Upper lobe of right lung (tissue), 1 donor: ENCODE data around the gene CADM1. TPM values are rescaled to one million over a fixed set of nuclear protein-coding genes. Genes with fewer than 3 reads are reported as not detected.

Source experiments
- ATAC-seq: fragments of 200-7000 bp; cut with Tn5 transposase; one replicate; pipeline ENCODE4 v1.9.1; 2020; ENCODE audit warnings: mild to moderate bottlenecking, moderate library complexity
- DNase-seq: peaks from one replicate; pipeline ENCODE4 v3.0.0-alpha.2; 2020
- H3K27ac ChIP-seq: fragments of 200-600 bp; one replicate; pipeline ENCODE4 v1.8.0; 2022
- H3K27me3 ChIP-seq: fragments of 200-600 bp; one replicate; pipeline ENCODE4 v1.8.0; 2022; ENCODE audit warnings: mild to moderate bottlenecking
- H3K36me3 ChIP-seq: fragments of 200-600 bp; one replicate; pipeline ENCODE4 v1.8.0; 2022
- H3K4me1 ChIP-seq: fragments of 200-600 bp; one replicate; pipeline ENCODE4 v1.8.0; 2022
- H3K4me3 ChIP-seq: fragments of 200-600 bp; one replicate; pipeline ENCODE4 v1.8.0; 2022; ENCODE audit warnings: mild to moderate bottlenecking
- H3K9me3 ChIP-seq: fragments of 200-600 bp; one replicate; pipeline ENCODE4 v1.8.0; 2022
- intact Hi-C: fragments of 100-400 bp; cut with DNase I; formaldehyde crosslinking; loops from one replicate; pipeline ENCODE4 v1.11.0; 2022
- total RNA-seq: library from RNA; stranded (reverse); fragmentation: NEBNext Ultra II Directional; extraction: Animal tissue kit (Norgen Biotek cat#: 25700); gene quantifications from one replicate; pipeline ENCODE4 v1.2.1, GENCODE V29; 2021
- TF ChIP-seq, protein P1 (sequence below): fragments of 200-600 bp; IDR thresholded peaks from one replicate; pipeline ENCODE4 v1.8.0; 2022; ENCODE audit warnings: antibody characterized with exemption
- donor health status: DM: no; HTN: yes; CAD: no; lungs with severe emphysema.

The CADM1 gene
- total RNA-seq, 1 donor from 2014 or later: 222 TPM

DNA sequence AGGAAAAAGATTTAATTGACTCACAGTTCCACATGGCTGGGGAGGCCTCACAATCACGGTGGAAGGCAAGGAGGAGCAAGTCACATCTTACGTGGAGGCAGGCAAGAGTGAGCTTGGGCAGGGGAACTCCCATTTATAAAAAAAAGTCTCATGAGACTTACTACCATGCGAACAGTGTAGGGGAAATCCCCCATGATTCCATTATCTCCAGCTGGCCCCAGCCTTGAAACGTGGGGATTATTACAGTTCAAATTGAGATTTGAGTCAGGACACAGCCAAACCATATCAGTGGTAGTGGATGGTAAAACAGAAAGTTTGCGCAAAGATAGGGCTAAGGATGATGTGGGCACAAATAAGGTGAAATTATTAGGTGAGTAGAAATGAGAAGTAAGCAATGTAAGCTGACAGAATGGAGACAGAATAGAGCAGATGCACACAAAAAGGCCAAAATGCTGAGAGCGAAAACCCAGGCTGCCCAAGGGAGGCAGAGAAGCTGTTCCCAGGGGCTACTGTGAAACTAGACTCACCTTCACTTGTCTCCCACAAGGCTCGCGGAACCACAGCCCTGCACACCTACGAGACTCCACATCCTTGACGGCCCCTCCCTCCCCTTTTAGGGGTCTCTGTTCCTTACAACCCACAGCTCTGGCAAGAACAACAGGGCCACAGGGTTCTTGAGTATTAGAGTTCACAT, 377.6 kb downstream of the CADM1 start:
- intact Hi-C loops: no loop called here
- no peaks in the 10 kb centered on the region for H3K27me3 ChIP-seq
- H3K36me3 ChIP-seq: no peaks in the 10 kb centered on the region
- TF ChIP-seq, protein P1, sequence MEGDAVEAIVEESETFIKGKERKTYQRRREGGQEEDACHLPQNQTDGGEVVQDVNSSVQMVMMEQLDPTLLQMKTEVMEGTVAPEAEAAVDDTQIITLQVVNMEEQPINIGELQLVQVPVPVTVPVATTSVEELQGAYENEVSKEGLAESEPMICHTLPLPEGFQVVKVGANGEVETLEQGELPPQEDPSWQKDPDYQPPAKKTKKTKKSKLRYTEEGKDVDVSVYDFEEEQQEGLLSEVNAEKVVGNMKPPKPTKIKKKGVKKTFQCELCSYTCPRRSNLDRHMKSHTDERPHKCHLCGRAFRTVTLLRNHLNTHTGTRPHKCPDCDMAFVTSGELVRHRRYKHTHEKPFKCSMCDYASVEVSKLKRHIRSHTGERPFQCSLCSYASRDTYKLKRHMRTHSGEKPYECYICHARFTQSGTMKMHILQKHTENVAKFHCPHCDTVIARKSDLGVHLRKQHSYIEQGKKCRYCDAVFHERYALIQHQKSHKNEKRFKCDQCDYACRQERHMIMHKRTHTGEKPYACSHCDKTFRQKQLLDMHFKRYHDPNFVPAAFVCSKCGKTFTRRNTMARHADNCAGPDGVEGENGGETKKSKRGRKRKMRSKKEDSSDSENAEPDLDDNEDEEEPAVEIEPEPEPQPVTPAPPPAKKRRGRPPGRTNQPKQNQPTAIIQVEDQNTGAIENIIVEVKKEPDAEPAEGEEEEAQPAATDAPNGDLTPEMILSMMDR: no peak
- H3K27ac ChIP-seq: no peak overlapping the region
- no peak overlapping the region for H3K4me3 ChIP-seq
- H3K9me3 ChIP-seq: no peaks in the 10 kb centered on the region
- H3K4me1 ChIP-seq: no peaks in the 10 kb centered on the region
- DNase-seq (no peak), ATAC-seq (no peak)

DNA sequence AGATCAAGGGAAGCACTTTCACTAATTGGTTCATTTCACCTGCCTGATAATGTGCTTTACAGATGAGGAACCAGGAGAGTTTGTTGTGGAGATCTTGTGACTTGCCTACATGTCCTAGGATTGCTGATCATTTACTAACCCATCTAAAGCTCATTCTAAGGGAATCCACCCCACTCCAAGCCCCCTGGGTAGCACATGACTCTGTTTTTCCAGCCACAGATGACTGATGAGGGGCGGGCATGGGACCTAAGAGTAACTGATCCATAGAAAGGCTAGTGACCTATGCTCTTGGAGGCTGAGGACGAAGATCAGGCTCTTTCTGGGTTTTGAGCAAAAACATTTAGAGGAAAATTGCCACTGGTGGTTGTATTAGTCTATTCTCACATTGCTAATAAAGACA, 378.1 kb downstream of the CADM1 start:
- no peak for DNase-seq
- Histone ChIP-seq H3K4me3 (no peak overlapping the region), H3K9me3 (no peaks in the 10 kb centered on the region), H3K4me1 (no peaks in the 10 kb centered on the region), H3K27ac (no peak overlapping the region), H3K36me3 (no peaks in the 10 kb centered on the region), H3K27me3 (no peaks in the 10 kb centered on the region)
- TF ChIP-seq, protein P1: no peak
- intact Hi-C loops: no loop called here
- ATAC-seq: no peak

DNA sequence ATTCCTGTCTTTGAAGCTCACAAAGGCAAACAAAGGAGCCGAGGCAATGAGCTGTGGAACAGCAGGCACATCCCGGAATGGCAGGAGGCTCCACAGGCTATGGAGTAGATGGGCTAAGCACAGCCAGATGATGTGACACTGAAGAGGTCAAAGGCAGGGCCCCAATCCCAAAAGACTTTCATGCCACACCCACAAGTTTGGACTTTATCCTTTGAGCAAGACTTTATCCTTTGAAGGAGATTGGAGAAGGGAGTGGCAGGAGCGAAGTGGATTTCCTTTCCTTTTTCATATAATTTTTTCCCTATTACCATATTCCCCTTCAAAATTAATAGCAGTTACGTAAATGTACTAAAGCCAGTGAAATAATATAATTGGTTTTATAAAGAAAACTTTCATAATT, 379.4 kb downstream of the CADM1 start:
- ATAC-seq (no peak), DNase-seq (no peak)
- Histone ChIP-seq H3K9me3 (no peaks in the 10 kb centered on the region), H3K4me1 (no peaks in the 10 kb centered on the region), H3K36me3 (no peaks in the 10 kb centered on the region), H3K27me3 (no peaks in the 10 kb centered on the region), H3K4me3 (no peak overlapping the region), H3K27ac (no peak overlapping the region)
- TF ChIP-seq, protein P1: no peak
- intact Hi-C loops: no loop called here

DNA sequence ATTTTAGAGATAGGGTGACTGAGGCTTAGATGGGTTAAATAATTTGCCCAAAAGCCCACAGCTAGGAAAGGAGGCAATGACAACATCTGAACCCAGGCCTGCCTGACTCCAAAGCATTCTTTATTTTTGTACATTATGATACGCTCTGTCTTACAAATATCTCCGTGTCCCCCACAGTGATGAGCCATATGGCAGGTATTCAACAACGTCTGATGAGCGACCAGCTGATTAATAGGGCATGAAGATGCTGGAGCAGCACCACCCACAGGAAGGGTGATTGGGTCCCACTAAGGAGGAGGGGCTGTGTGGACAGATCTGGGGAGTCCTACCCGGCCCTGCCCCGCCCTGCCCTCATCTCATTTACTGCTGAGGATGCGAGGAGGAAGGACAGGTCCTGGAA, 380.6 kb downstream of the CADM1 start:
- Histone ChIP-seq H3K9me3 (no peaks in the 10 kb centered on the region), H3K4me1 (no peaks in the 10 kb centered on the region), H3K27me3 (no peaks in the 10 kb centered on the region), H3K4me3 (no peak overlapping the region), H3K36me3 (no peaks in the 10 kb centered on the region), H3K27ac (no peak overlapping the region)
- DNase-seq (no peak), ATAC-seq (no peak)
- intact Hi-C loops: no loop called here
- TF ChIP-seq, protein P1: no peak

DNA sequence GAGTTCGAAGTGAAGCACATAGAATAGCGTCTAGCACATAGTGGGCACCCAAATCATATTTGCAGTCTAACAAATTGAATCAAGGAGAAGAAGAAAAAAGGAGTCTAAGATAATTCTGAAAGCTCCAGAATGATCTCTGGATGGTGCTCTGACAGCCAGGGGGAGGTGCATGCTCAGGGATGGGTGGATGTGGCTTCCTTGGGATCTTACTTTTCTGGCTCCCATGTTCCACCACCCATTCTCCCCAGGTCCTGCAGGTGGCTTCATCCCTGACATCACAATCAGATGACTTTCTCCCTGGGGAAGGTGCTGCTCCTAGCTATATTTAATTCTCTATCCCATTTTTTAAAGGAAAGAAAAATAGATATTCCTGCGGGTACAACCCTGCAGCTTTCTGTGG, 381.9 kb downstream of the CADM1 start:
- intact Hi-C loops: no loop called here
- no peak overlapping the region for H3K27ac ChIP-seq
- H3K27me3 ChIP-seq: no peaks in the 10 kb centered on the region
- no peak overlapping the region for H3K4me3 ChIP-seq
- TF ChIP-seq, protein P1: no peak
- H3K36me3 ChIP-seq: no peaks in the 10 kb centered on the region
- DNase-seq (no peak), ATAC-seq (no peak)
- H3K9me3 ChIP-seq: no peaks in the 10 kb centered on the region
- H3K4me1 ChIP-seq: no peaks in the 10 kb centered on the region
